GM21367 (cell line): Measurements from ENCODE around the gene RASIP1.
"Not testable (repeated sequence)": the region's sequence is repeated elsewhere in the genome, so short reads cannot be mapped to it uniquely, and the experiment has no call there.

Experiments used
- ATAC-seq: cut with Tn5 transposase; IDR thresholded peaks from one replicate; pipeline ENCODE4 v1.9.1; 2021; ENCODE audit not compliant: unreplicated experiment

The RASIP1 gene

GRCh38 chr19:48713041-48713863 lies 27.2 kb downstream of the RASIP1 start:
- no peak for ATAC-seq

GRCh38 chr19:48711106-48711662 lies 29.2 kb downstream of the RASIP1 start:
- no peak for ATAC-seq

- no peak for ATAC-seq
Observed at GRCh38 chr19:48708471-48708870, 31.9 kb downstream of the RASIP1 start.

GRCh38 chr19:48705431-48705830 lies 35.0 kb downstream of the RASIP1 start:
- no peak for ATAC-seq

GRCh38 chr19:48703316-48703715 lies 37.1 kb downstream of the RASIP1 start:
- ATAC-seq, result no peak

- no peak for ATAC-seq
Observed at GRCh38 chr19:48702701-48703100, 37.7 kb downstream of the RASIP1 start.

GRCh38 chr19:48698046-48698445 lies 42.4 kb downstream of the RASIP1 start:
- no peak for ATAC-seq

GRCh38 chr19:48696353-48697010 lies 43.9 kb downstream of the RASIP1 start:
- no peak for ATAC-seq

- ATAC-seq, result no peak
Observed at GRCh38 chr19:48695743-48696352, 44.6 kb downstream of the RASIP1 start, which contains the start of gene FUT2. TSS of gene FUT2 (plus strand) at chr19:48695971. CDS start at chr19:48702957, 6,986 bp downstream.

GRCh38 chr19:48693629-48694028 lies 46.8 kb downstream of the RASIP1 start:
- ATAC-seq, result not testable (repeated sequence)

GRCh38 chr19:48689449-48689848 lies 51.0 kb downstream of the RASIP1 start:
- ATAC-seq, result no peak

GRCh38 chr19:48687776-48688175 lies 52.6 kb downstream of the RASIP1 start:
- no peak for ATAC-seq

- not testable (repeated sequence) for ATAC-seq
Observed at GRCh38 chr19:48686637-48687036, 53.8 kb downstream of the RASIP1 start.

GRCh38 chr19:48686088-48686487 lies 54.3 kb downstream of the RASIP1 start:
- ATAC-seq, result no peak

GRCh38 chr19:48685583-48685982 lies 54.8 kb downstream of the RASIP1 start:
- ATAC-seq, result no peak

- ATAC-seq, result no peak
Observed at GRCh38 chr19:48683349-48683748, 57.1 kb downstream of the RASIP1 start.

GRCh38 chr19:48681127-48681470 lies 59.3 kb downstream of the RASIP1 start:
- ATAC-seq, result no peak

GRCh38 chr19:48680436-48681126 lies 59.8 kb downstream of the RASIP1 start:
- ATAC-seq, result no peak

- not testable (repeated sequence) for ATAC-seq
Observed at GRCh38 chr19:48680006-48680405, 60.4 kb downstream of the RASIP1 start.

GRCh38 chr19:48678201-48678600 lies 62.2 kb downstream of the RASIP1 start:
- no peak for ATAC-seq

GRCh38 chr19:48676887-48677286 lies 63.5 kb downstream of the RASIP1 start:
- no peak for ATAC-seq
